ENCODE results near the gene CKM.

GRCh38 chr19:45263013-45263412 is 59.7 kb downstream of the CKM start:
- TF ChIP-seq CTCF (IDR thresholded peaks at IDR 0.05), result no peak
- TF ChIP-seq POLR2A (IDR thresholded peaks at IDR 0.05), result no peak
- no peak for TF ChIP-seq EP300 (IDR thresholded peaks at IDR 0.05)
